Epidermal melanocyte (primary cell): ENCODE measurements around the gene LMF2.
A peak's percentile ranks its signal among the peaks of the same experiment; 100 is the strongest.

Source experiments
- DNase-seq: peaks from one replicate; pipeline ENCODE4 v3.0.0; 2011; ENCODE audit warnings: low spot score; ENCODE audit not compliant: insufficient read length

LMF2 gene

GRCh38 chr22:50505276-50505775 lies 2.2 kb downstream of the LMF2 start:
- no peak for DNase-seq

GRCh38 chr22:50504369-50505211 lies 2.9 kb downstream of the LMF2 start:
- no peak for DNase-seq

DNA sequence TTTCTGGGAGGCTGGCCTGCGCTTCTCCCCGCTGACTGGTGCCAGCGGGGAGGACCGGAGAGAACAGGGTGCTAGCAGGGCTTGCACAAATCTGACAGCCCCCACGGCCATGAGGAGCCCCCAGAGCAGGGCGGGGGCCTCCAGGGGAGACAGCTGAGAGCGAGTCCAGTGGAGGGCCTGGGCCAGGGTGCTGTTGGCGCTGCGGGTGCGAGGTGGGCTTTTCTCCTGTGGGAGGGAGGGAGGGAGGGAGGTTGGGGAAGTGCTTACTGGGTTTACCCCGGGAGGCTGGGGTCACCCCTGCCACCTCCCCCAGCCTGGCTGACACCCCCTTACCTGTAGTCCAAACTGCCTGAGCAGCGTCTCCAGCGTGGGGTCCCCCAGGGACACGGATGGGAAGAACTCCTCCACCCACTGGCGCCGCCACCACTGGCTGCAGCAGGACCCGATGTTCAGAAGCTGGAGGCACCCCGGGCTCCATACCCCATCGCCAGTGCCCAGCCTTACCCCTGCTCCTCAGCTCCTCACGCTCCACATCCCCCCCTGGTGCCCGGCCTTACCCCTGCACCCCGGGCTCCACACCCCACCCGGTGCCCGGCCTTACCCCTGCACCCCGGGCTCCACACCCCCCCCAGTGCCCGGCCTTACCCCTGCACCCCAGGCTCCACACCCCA lies 3.9 kb downstream of the LMF2 start:
- DNase-seq = no peak

DNA sequence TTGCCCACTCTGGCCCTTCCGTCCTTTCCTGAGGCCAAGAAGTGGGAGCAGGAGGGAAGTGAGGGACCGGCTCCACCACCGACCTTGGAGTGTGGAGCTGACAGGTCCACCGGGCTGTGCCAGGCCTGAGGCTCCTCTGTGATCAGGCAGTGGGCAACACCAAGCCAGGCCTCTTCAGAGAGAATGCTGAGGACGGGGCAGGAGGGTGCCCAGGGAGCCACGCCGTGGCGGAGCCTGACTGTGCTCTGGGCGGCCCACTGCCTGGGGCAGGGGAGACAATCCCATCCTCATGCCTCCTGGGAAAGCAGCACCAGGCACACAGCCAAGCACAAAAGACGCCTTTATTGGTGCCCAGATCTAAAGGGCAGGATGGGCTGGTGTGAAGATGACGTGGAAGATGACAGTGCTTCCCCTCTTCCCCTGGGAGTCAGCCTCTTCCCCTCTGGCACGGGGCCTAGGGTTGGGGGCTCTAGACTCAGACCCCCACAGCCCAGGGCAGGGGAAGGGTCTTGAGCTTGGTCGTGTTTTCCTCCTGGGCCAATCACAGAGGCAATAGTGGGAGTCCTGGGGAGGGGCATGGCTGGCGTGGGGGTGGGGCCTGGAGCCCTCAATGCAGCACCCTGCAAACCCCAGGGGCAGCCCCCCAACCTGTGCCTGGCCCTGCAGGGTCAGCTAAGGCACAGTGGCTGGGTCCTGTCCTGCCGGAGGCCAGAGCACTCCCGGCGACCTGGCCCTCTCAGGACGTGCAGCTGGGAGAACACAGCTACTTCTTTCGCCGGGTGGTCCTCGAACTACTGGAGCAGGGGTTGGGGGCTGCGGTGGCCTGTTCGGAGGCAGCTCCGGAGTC lies 4.7 kb downstream of the LMF2 start:
- DNase-seq = no peak

GRCh38 chr22:50502096-50502495 lies 5.4 kb downstream of the LMF2 start:
- no peak for DNase-seq

DNA sequence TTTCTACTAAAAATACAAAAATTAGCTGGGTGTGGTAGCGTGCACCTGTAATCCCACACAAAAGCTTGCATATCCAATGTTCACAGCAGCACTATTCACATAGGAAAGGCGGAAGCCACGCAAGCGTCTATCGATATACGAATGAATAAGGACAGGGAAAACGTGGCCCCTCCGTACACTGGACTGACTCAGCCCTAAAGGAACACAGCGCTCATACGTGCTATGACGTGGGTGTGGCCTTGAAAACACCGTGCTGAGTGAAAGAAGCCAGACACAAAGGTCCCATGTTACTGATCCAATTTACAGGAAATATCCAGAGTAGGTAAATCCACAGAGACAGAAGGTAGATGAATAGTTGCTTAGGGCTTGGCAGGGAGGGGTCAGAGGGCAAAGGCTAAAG lies 7.0 kb downstream of the LMF2 start:
- no peak for DNase-seq

- DNase-seq = peak; percentile 73
Measured at GRCh38 chr22:50498322-50498890, 9.1 kb downstream of the LMF2 start.

GRCh38 chr22:50497093-50497492 lies 10.4 kb downstream of the LMF2 start:
- DNase-seq = no peak

DNA sequence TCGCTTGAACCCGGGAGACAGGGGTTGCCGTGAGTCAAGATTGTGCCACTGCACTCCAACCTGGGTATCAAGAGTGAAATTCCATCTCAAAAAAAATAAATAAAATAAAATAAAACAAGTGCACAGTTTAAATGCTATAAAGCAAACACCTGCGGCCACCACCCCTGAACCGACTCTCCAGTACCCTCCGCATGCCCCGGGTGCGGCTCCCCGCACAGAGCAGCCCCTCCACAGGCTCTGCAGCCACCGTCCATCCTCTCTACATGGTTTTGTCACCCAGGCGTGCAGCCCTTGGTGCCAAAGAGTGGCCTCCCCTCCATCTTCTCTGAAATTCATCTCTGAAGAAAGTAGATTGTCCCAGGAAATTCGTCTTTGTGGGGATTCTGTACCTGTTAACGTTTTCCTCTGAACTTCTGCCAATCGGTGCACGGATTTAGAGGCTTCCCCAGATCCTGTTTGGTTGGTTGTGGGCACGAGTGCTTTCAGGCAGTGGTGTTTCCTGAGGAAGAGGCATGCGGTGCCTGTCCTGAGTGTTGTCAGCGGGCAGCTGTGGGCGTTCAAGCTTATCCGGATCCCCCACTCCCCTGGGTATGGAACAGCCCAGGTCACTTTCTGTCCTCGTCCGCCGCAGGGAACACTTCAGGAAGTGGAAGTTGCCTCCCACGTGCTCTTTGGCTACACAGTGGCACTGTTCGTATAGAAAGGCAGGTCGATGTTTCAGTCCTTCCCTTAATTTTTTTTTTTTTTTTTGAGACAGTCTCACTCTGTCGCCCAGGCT lies 16.8 kb downstream of the LMF2 start:
- peak; percentile 11 for DNase-seq

DNA sequence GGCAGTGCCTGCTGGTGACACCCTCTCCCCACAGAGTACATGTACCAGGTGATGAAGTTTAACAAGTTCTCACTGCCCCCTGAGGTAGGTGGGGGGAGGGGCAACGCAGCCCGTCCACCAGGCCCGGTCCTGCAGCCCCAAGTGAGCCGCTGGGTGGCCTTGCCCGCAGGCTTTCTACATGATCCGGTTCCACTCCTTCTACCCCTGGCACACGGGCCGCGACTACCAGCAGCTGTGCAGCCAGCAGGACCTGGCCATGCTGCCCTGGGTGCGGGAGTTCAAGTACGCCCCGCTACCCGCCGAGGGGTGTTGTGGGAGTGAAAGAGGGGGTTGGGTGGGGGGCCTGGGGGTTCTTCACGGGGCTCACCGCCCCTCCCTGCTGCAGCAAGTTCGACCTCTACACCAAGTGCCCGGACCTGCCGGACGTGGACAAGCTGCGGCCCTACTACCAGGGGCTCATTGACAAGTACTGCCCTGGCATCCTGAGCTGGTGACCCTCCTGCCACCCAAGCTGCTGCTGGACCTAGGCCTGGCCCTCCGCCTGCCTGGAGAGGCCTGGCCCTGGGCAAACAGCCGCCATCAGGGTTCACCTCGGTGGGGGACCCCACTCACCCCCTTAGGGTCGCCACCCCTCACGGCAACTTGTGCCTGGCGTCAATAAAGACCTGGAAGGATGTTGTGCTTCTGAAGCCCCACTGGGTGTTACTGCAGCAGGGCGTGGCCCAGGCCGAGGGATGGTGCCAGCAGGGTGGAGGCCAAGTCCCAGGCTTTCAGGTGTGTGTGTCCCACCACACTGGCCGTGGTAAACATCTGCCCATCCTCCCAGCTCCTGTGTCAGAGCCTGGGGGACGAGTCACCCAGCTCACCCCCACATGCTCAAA lies 17.9 kb downstream of the LMF2 start:
- DNase-seq = no peak

DNA sequence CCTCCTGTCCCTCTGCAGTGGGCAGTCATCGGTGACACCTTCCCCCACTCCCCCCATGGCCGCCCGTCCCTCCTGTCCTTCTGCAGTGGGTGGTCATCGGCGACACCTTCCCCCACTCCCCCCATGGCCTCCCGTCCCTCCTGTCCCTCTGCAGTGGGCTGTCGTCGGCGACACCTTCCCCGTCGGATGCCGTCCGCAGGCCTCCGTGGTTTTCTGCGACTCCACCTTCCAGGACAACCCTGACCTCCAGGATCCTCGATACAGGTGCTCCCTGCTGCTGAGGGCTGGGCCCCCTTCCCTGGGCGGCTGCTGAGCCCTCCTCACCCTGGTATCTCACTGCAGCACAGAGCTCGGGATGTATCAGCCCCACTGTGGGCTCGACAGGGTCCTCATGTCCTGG lies 18.6 kb downstream of the LMF2 start:
- no peak for DNase-seq

- DNase-seq = no peak
Measured at GRCh38 chr22:50488006-50488677, 19.4 kb downstream of the LMF2 start.

- no peak for DNase-seq
Measured at GRCh38 chr22:50487290-50488005, 20.1 kb downstream of the LMF2 start.

- DNase-seq = no peak
Measured at GRCh38 chr22:50486561-50487289, 20.8 kb downstream of the LMF2 start, which contains the start of gene MIOX. Gene MIOX, plus strand, starts transcription at chr22:50486859. Its CDS starts 39 bp downstream, at chr22:50486898.

DNA sequence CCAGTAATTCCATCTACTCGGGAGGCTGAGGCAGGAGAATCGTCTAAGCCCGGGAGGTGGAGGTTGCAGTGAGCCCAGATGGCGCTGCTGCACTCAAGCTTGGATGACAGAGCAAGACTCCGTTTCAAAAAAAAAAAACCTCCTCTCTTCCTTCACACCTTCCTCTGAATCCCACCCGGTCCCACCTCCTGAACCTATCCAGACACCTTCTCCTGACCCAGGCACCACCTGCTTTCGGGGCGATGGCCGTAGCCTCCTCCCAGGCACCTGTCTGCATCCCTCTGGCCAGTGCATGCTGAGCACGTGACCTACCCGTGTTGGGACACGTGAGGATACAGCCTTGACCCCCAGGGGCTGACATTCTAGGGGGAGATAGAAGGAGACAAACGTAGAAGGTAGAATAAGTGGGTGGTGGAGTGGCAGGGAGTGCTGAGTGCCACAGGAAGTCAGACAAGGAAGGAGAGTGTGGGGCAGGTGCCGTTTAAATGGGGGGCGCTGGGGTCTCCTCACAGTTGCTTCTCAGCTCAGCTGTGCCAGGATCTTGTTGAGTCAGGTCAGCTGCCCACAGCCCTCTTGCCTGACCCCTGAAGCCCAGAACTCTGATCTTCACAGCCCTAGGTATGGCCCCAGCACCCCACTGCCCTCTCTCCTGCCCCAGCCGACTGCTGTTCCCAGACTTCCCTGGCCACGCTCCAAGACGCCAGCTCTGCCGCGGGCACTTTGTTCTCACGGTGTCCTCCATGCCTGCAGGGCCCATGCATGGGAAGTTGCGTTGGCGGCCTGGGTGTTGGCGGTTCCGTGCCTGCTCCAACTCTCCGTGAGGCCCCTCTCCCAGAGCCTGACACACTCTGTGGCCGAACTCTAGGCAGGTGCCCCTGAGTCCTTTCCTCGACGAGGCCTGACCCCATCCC lies 22.0 kb downstream of the LMF2 start:
- DNase-seq = no peak

DNA sequence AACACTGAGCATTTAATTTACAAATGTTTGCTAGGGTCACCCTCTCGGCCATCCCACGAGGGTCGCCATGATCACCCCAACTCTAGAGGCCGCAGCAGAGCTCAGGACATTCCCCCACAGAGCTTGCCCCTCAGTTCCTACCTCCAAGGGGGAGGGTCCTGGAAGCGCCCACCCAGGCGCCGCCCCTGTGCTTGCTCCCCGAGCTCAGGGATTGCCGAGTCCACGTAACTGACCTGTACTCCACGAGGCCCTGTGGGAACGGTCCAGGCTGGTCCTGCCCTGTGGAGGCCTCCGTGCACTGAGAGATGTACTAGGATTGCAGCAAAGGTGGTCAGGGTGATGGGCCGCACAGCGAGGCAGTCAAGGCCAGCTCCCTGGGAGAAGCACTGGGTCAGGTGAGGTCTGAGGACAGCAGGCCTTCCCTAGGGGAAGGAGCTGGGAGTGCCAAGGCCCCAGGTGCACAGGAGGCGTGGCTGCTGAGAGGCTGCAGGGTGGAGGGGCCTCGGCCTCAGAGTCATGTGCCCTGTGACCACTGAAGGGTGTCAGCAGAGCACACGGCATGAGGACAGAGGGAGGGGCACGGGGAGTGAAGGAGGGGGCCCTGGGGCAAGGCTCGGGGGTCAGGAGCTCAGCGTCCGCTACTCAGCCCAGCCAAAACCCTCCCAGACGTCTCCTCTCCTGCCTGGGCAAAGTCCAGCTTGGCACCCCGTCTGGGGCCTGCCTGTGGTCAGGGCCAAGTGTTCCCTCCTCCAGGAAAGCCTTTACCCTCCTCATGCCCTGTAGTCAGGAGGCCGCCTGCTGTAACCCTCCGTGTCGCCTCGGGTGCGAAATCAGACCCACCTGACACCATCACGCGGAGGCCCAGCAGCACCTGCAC lies 23.3 kb downstream of the LMF2 start:
- no peak for DNase-seq
